G401.6 (cell line): Measurements from ENCODE around the gene PTCHD4.

Experiments
- FAIRE-seq: peaks from 2 replicates; lab custom pipeline; 2012; peaks lifted over from hg19 to GRCh38; lab: Jason Lieb, UNC

Gene PTCHD4

GRCh38 chr6:48099713-48100587, 11.0 kb downstream of the PTCHD4 start:
- no peak for FAIRE-seq

- FAIRE-seq, result no peak
These were observed 12.1 kb downstream of the PTCHD4 start for GRCh38 chr6:48098923-48099322.

GRCh38 chr6:48092550-48093217, 18.3 kb downstream of the PTCHD4 start:
- FAIRE-seq, result no peak

- no peak for FAIRE-seq
These were observed 20.5 kb downstream of the PTCHD4 start for GRCh38 chr6:48090546-48090945.

GRCh38 chr6:48087448-48087847, 23.5 kb downstream of the PTCHD4 start:
- FAIRE-seq, result no peak

GRCh38 chr6:48086187-48086586, 24.8 kb downstream of the PTCHD4 start:
- FAIRE-seq, result no peak

GRCh38 chr6:48085131-48085741, 25.8 kb downstream of the PTCHD4 start:
- no peak for FAIRE-seq

GRCh38 chr6:48084201-48084600, 26.8 kb downstream of the PTCHD4 start:
- no peak for FAIRE-seq

- no peak for FAIRE-seq
These were observed 30.6 kb downstream of the PTCHD4 start for GRCh38 chr6:48080227-48081009.

GRCh38 chr6:48078120-48078519, 32.9 kb downstream of the PTCHD4 start:
- no peak for FAIRE-seq

- FAIRE-seq, result no peak
These were observed 35.8 kb downstream of the PTCHD4 start for GRCh38 chr6:48075181-48075580.

- no peak for FAIRE-seq
These were observed 36.8 kb downstream of the PTCHD4 start for GRCh38 chr6:48073976-48074767.

- FAIRE-seq, result no peak
These were observed 39.2 kb downstream of the PTCHD4 start for GRCh38 chr6:48071833-48072232.

GRCh38 chr6:48069280-48069679, 41.7 kb downstream of the PTCHD4 start:
- no peak for FAIRE-seq

- no peak for FAIRE-seq
These were observed 42.4 kb downstream of the PTCHD4 start for GRCh38 chr6:48068278-48069251.

- FAIRE-seq, result no peak
These were observed 43.1 kb downstream of the PTCHD4 start for GRCh38 chr6:48067886-48068277.

- FAIRE-seq, result no peak
These were observed 43.8 kb downstream of the PTCHD4 start for GRCh38 chr6:48067148-48067712.

GRCh38 chr6:48061265-48061990, 49.6 kb downstream of the PTCHD4 start:
- FAIRE-seq, result no peak
